K562 (cell line): Measurements from ENCODE around the gene BCL7B. TPM values are rescaled to one million over a fixed set of nuclear protein-coding genes. Genes with fewer than 3 reads are reported as not detected.

Experiments used
- CBX1 ChIP-seq: sonication (generic); IDR thresholded peaks from 2 replicates; pipeline ENCODE4 v1.6.1; 2016; ENCODE audit warnings: antibody characterized with exemption, low read depth, mild to moderate bottlenecking
- GMEB1 ChIP-seq: fragments of 250-450 bp; sonication (Bioruptor Pico); IDR thresholded peaks from 2 replicates; pipeline ENCODE4 v1.4.0; 2020; ENCODE audit warnings: mild to moderate bottlenecking
- HMGXB4 ChIP-seq: sonication (generic); formaldehyde crosslinking; IDR thresholded peaks from 2 replicates; pipeline ENCODE4 v1.8.1; 2023; ENCODE audit warnings: mild to moderate bottlenecking, missing genetic modification reagents
- JUND ChIP-seq, 2 experiments: IDR thresholded peaks; 2 replicates in 1 of 2; 3 replicates in 1 of 2; pipeline ENCODE4 v1.6.1; 2011; ENCODE audit warnings: borderline replicate concordance in 2 of 2, low read depth in 2 of 2, low read length in 2 of 2, improper control_type of control experiment in 1 of 2, missing biosample characterization in 1 of 2, missing genetic modification characterization in 1 of 2, missing genetic modification reagents in 1 of 2
- NFIC ChIP-seq: fragments of 450-650 bp; IDR thresholded peaks from 2 replicates; pipeline ENCODE4 v1.6.1; 2017; ENCODE audit warnings: mild to moderate bottlenecking, inconsistent platforms
- NR2C1 ChIP-seq, 2 experiments: fragments of 450-650 bp; IDR thresholded peaks; 2 replicates each; pipeline ENCODE4 v1.6.1; 2017; ENCODE audit warnings: mild to moderate bottlenecking in 2 of 2, antibody characterized with exemption in 1 of 2, inconsistent platforms in 1 of 2, missing compliant biosample characterization in 1 of 2, missing genetic modification characterization in 1 of 2
- XRCC4 ChIP-seq: IDR thresholded peaks from one replicate; pipeline ENCODE4 v1.6.1; 2011; ENCODE audit not compliant: insufficient read depth, insufficient read length; ENCODE audit errors: extremely low read depth
- ZBTB40 ChIP-seq, 2 experiments: fragments of 450-650 bp in 1 of 2; sonication (generic) in 1 of 2; formaldehyde crosslinking in 1 of 2; IDR thresholded peaks; 2 replicates each; pipeline versions ENCODE4 v1.7.1 to v1.9.0; 2016 to 2022; ENCODE audit warnings: inconsistent platforms in 1 of 2, mild to moderate bottlenecking in 1 of 2, missing genetic modification reagents in 1 of 2
- ZBTB43 ChIP-seq: sonication (generic); formaldehyde crosslinking; IDR thresholded peaks from 2 replicates; pipeline ENCODE4 v1.8.0; 2023; ENCODE audit warnings: mild to moderate bottlenecking, missing genetic modification reagents
- ZNF589 ChIP-seq: fragments of 200-800 bp; sonication (Bioruptor generic); IDR thresholded peaks from 2 replicates; pipeline ENCODE4 v1.6.1; 2016; ENCODE audit warnings: low read depth, missing genetic modification characterization, missing compliant biosample characterization
- polyA plus RNA-seq, 8 experiments: library from polyadenylated mRNA; depleted of rRNA in 4 of 8; stranded (reverse) in 5 of 8; unstranded in 3 of 8; fragments of >200 nt; fragmentation: Nextera tagmentation in 2 of 8; fragmentation: Illumina TruSeq in 1 of 8; extraction: Ambion mirVana in 2 of 8; extraction: Trizol in 1 of 8; gene quantifications; 2 replicates each; pipeline versions ENCODE4 v1.2.1 to v1.2.3, GENCODE V29; 2011 to 2014; ENCODE audit warnings: inconsistent platforms in 1 of 8, missing spikeins in 1 of 8
- total RNA-seq, 7 experiments: library from RNA; depleted of rRNA in 6 of 7; stranded (reverse); fragments of >200 nt in 6 of 7; fragmentation: Illumina TruSeq in 2 of 7; extraction: Trizol in 2 of 7; gene quantifications; 2 replicates each; pipeline versions ENCODE4 v1.2.1 to v1.2.3, GENCODE V29; 2011 to 2021; ENCODE audit warnings: low replicate concordance in 1 of 7

Gene BCL7B
- total and polyA plus RNA-seq, 9 of the 15 experiments (the other 6 are each of a cell fraction or from before 2014, with no cell fraction given): 10.0 to 73.2 (median 32.9) TPM

GRCh38 chr7:73557397-73558257 lies at the start of gene BCL7B (continued):
- TF ChIP-seq ZNF589 (CRISPR knock-in tag): peak; percentile 57; the same call in 1 of the 2 replicates
- TF ChIP-seq XRCC4: no peak
- peak; percentile 91 for TF ChIP-seq NR2C1 (IDR thresholded peaks at IDR 0.05)
- TF ChIP-seq NR2C1 (tag; IDR thresholded peaks at IDR 0.05): peak; percentile 91
- TF ChIP-seq NFIC: peak; percentile 50
- TF ChIP-seq GMEB1 (CRISPR knock-in tag): 0 out of 2 replicates have a peak, but pooled peaks have one; percentile 21
- TF ChIP-seq ZBTB43 (CRISPR knock-in tag): no peak
- no peak for TF ChIP-seq JUND (IDR thresholded peaks at IDR 0.05; ENCODE audit: borderline replicate concordance, low read depth, low read length)
- no peak; the same call in 2 of the 3 replicates for TF ChIP-seq JUND (tag; IDR thresholded peaks at IDR 0.05; ENCODE audit: borderline replicate concordance, low read depth, low read length)
- peak; percentile 66 for TF ChIP-seq CBX1
- no peak for TF ChIP-seq HMGXB4 (CRISPR knock-in tag)
- TF ChIP-seq ZBTB40 (IDR thresholded peaks at IDR 0.05): 0 out of 2 replicates have a peak, but pooled peaks have one; percentile 34
- no peak for TF ChIP-seq ZBTB40 (CRISPR knock-in tag; IDR thresholded peaks at IDR 0.05)
